Measurements from ENCODE around the gene TACR1. TPM values are rescaled to one million over a fixed set of nuclear protein-coding genes. Genes with fewer than 3 reads are reported as not detected.

The TACR1 gene
- total RNA-seq, 1 donor from 2014 or later: 1.4 TPM

DNA sequence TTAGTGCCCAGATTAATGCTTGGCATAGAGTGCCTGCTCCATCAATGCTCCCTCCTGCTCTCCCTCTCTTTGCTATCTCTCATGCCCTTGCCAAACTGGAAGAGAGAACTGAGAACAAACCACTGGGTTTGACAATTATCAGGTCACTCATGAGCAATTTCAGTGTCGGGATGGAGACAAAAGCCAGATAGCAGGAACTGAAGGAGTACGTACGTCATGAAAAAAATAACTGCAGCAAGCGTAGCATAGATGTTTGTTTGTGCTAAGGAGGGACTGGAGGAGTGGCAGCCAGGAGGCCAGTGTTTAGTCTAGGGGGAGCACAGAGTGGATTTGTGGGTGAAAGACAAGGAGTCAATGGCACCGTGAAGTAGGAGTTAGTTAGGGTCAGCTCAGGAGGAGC lies 127.6 kb downstream of the TACR1 start:
- no peak overlapping the region for H3K4me3 ChIP-seq
- ATAC-seq: no peak
- H3K36me3 ChIP-seq: no peaks in the 10 kb centered on the region
- TF ChIP-seq, protein P1, sequence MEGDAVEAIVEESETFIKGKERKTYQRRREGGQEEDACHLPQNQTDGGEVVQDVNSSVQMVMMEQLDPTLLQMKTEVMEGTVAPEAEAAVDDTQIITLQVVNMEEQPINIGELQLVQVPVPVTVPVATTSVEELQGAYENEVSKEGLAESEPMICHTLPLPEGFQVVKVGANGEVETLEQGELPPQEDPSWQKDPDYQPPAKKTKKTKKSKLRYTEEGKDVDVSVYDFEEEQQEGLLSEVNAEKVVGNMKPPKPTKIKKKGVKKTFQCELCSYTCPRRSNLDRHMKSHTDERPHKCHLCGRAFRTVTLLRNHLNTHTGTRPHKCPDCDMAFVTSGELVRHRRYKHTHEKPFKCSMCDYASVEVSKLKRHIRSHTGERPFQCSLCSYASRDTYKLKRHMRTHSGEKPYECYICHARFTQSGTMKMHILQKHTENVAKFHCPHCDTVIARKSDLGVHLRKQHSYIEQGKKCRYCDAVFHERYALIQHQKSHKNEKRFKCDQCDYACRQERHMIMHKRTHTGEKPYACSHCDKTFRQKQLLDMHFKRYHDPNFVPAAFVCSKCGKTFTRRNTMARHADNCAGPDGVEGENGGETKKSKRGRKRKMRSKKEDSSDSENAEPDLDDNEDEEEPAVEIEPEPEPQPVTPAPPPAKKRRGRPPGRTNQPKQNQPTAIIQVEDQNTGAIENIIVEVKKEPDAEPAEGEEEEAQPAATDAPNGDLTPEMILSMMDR (IDR thresholded peaks at IDR 0.05): no peak
- no peaks in the 10 kb centered on the region for H3K9me3 ChIP-seq
- no peaks in the 10 kb centered on the region for H3K27me3 ChIP-seq (ENCODE audit: low read depth)
- intact Hi-C loops (cut with DNase I): no loop called here
- DNase-seq: no peak
- H3K27ac ChIP-seq: no peak overlapping the region
- H3K4me1 ChIP-seq: no peaks in the 10 kb centered on the region

DNA sequence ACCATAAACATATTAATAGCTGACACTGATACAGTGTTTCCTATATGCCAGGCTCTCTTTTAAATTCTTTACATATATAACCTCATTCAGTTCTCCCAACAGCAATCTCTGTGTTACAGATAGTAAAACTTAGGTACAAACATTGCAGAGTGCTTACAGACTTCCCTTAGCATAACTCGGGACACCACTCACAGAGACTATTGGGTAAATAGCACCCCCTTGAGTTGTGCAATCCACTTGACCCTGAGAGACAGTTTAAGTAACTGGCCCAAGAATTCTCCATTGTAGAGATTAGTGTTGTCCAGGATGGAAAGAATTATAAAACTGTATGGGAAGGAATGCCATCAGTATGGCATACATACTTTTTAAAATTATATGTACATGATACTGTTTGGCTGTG lies 130.8 kb downstream of the TACR1 start:
- no peak for DNase-seq
- Histone ChIP-seq H3K27ac (no peak overlapping the region), H3K4me1 (no peaks in the 10 kb centered on the region), H3K27me3 (ENCODE audit: low read depth) (no peaks in the 10 kb centered on the region), H3K4me3 (no peak overlapping the region), H3K36me3 (no peaks in the 10 kb centered on the region), H3K9me3 (no peaks in the 10 kb centered on the region)
- TF ChIP-seq, protein P1 (IDR thresholded peaks at IDR 0.05): peak; percentile 11
- intact Hi-C loops (cut with DNase I): no loop called here
- ATAC-seq: peak in 1 of 2 donors; percentile 36

DNA sequence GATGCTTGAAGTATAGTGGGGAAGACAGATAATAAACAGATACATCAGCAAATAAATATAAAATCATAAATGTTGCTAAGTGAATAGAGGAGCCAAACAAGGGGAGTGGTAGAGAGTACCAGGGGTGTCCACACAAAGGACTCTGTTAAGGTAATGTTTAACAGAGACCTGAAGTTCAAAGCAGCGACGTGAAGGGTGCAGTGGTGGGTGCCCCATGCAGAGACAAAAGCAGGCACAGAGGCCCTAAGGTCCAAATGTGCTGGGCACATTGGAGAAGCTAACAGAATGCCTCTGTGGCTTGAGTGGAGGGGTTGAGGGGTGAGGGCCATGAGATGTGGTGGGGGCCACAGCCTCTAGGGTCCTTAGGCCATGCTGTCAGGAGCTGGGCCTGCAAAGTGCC lies 131.8 kb downstream of the TACR1 start:
- ATAC-seq (no peak), DNase-seq (no peak)
- H3K27ac ChIP-seq: no peak overlapping the region
- TF ChIP-seq, protein P1 (IDR thresholded peaks at IDR 0.05): no peak
- intact Hi-C loops (cut with DNase I): no loop called here
- H3K36me3 ChIP-seq: no peaks in the 10 kb centered on the region
- no peaks in the 10 kb centered on the region for H3K4me1 ChIP-seq
- no peaks in the 10 kb centered on the region for H3K9me3 ChIP-seq
- no peaks in the 10 kb centered on the region for H3K27me3 ChIP-seq (ENCODE audit: low read depth)
- no peak overlapping the region for H3K4me3 ChIP-seq

DNA sequence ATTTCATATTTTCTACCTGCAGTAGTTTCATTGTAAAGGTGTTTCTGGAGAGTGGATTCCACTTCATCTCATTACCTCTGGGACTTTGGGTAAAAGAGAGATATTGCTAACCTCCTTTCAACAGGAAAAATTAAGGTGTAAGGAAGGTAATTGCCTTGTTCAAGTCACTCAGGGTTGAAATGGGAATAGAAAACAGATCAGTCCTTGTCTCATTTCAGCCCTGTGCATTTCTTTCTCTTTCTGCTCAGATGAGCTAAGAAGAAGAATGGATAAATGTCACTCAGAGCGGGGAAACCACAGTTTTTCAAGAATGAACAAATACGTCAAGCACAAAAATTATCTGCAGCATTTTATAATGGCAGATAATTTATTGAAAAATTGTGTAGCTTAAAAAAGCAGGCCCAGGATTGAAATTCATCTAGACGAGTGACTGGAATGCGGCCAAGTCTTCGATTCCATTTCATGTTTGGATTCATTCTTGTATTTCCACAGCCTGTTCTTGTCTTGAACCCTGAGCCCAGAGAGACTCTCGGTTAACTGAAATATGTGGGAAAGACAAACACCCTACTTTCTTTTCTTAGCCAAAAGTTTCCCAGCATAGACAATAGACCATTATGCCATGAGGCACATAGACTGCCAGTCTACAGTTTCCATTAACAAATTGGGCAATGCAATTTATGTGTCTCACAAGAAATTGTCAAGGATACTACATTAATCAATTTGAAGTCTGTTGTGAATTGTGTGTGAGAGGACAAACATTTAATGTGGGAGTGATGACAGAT lies 133.0 kb downstream of the TACR1 start:
- intact Hi-C loops (cut with DNase I): no loop called here
- H3K36me3 ChIP-seq: no peaks in the 10 kb centered on the region
- no peak overlapping the region for H3K4me3 ChIP-seq
- H3K27ac ChIP-seq: no peak overlapping the region
- ATAC-seq (no peak), DNase-seq (no peak)
- no peaks in the 10 kb centered on the region for H3K4me1 ChIP-seq
- H3K27me3 ChIP-seq (ENCODE audit: low read depth): no peaks in the 10 kb centered on the region
- H3K9me3 ChIP-seq: no peaks in the 10 kb centered on the region
- TF ChIP-seq, protein P1 (IDR thresholded peaks at IDR 0.05): no peak

DNA sequence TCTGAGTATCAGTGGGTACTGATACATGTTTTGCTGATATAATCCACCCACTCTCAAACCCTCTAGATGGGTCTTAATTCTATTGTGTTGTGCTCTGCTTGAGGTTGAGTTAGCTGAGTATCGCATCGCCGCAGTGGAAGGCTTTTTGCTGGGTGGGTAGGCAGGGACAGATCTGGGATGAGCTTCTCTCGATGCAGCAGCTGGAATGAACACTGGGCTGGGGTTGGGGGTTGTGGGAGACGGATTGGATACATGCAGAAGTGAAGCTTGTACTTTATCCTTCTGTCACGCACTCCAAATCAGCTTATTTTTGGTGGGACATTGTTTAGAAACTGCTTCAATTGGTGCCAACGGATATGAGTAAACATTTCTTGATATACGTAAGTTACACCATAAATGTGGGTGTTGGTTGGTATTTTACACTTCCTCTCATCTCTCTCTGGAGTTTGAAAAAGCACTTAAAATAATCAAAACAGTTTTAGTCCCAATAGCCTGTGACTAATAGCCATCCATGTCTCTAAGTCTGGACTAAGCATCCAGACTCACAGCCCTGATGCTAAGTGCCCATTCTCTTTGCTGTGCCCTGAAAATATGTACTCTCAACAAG lies 133.8 kb downstream of the TACR1 start:
- ATAC-seq: no peak
- Histone ChIP-seq H3K36me3 (no peaks in the 10 kb centered on the region), H3K27me3 (ENCODE audit: low read depth) (no peaks in the 10 kb centered on the region), H3K27ac (no peak overlapping the region), H3K4me1 (no peaks in the 10 kb centered on the region), H3K4me3 (no peak overlapping the region), H3K9me3 (no peaks in the 10 kb centered on the region)
- DNase-seq: no peak
- TF ChIP-seq, protein P1 (IDR thresholded peaks at IDR 0.05): no peak
- intact Hi-C loops (cut with DNase I): no loop called here

Data from lower lobe of right lung (tissue), 2 donors.